SK-N-SH treated with all-trans-retinoic acid at 6 μM for 48 hours (cell line): ENCODE results near the gene ABCF3.

Experiments
- ARNTL ChIP-seq: fragments of 450-650 bp; formaldehyde crosslinking; IDR thresholded peaks from 2 replicates; pipeline ENCODE4 v1.5.0; 2020; ENCODE audit warnings: low read depth, mild to moderate bottlenecking, moderate library complexity, borderline replicate concordance
- PATZ1 ChIP-seq: fragments of 250-450 bp; sonication (Bioruptor Pico); IDR thresholded peaks from 2 replicates; pipeline ENCODE4 v1.8.0; 2020; ENCODE audit warnings: mild to moderate bottlenecking, moderate library complexity, borderline replicate concordance
- RARB ChIP-seq: fragments of 250-450 bp; sonication (Bioruptor Pico); IDR thresholded peaks from 2 replicates; pipeline ENCODE4 v1.8.0; 2021; ENCODE audit warnings: mild to moderate bottlenecking, moderate library complexity
- ZC3H10 ChIP-seq: fragments of 250-450 bp; sonication (Bioruptor Pico); IDR thresholded peaks from 2 replicates; pipeline ENCODE4 v1.5.1; 2021; ENCODE audit warnings: mild to moderate bottlenecking, moderate library complexity
- ZFP3 ChIP-seq: fragments of 250-450 bp; sonication (Bioruptor Pico); IDR thresholded peaks from 2 replicates; pipeline ENCODE4 v1.5.0; 2020; ENCODE audit warnings: mild to moderate bottlenecking, moderate library complexity
- ZFP30 ChIP-seq: fragments of 450-650 bp; formaldehyde crosslinking; IDR thresholded peaks from 2 replicates; pipeline ENCODE4 v1.5.0; 2022; ENCODE audit warnings: mild to moderate bottlenecking, moderate library complexity
- ZNF565 ChIP-seq: fragments of 450-650 bp; formaldehyde crosslinking; conservative IDR thresholded peaks from 2 replicates; pipeline ENCODE4 v1.5.0; 2020; ENCODE audit warnings: low read depth, mild to moderate bottlenecking, moderate library complexity

- TF ChIP-seq RARB (CRISPR knock-in tag) (no peak), ZC3H10 (CRISPR knock-in tag) (no peak), ARNTL (CRISPR knock-in tag) (no peak), ZFP3 (CRISPR knock-in tag) (no peak), PATZ1 (CRISPR knock-in tag) (no peak), ZFP30 (CRISPR knock-in tag) (no peak), ZNF565 (CRISPR knock-in tag) (no peak)
Measured at GRCh38 chr3:184235381-184236032, 49.5 kb downstream of the ABCF3 start.
